Measurements from ENCODE around the gene ULK3.
A peak's percentile ranks its signal among the peaks of the same experiment; 100 is the strongest.

ULK3 gene

DNA sequence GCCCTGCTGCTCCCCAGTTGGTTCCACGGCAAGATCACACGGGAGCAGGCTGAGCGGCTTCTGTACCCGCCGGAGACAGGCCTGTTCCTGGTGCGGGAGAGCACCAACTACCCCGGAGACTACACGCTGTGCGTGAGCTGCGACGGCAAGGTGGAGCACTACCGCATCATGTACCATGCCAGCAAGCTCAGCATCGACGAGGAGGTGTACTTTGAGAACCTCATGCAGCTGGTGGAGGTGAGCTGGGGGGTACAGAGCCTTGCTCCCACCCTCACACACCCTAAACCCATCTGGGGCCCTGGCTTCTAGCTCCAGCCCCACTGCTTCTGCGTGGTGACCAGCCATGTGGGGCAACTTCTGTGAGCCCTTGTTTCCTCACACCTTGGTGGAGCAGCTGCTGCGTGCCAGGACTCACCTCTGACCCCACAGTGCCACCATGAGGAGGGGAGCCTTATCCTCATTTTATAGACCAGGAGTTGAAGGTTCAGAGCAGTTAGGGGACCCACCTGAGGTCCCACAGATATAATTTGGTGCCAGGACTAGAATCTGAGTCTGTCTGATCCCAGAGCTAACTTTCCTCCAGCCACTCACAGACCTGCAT is 43.6 kb downstream of the ULK3 start:
- DNase-seq: peak in 1 of 4 experiments; percentile 27

DNA sequence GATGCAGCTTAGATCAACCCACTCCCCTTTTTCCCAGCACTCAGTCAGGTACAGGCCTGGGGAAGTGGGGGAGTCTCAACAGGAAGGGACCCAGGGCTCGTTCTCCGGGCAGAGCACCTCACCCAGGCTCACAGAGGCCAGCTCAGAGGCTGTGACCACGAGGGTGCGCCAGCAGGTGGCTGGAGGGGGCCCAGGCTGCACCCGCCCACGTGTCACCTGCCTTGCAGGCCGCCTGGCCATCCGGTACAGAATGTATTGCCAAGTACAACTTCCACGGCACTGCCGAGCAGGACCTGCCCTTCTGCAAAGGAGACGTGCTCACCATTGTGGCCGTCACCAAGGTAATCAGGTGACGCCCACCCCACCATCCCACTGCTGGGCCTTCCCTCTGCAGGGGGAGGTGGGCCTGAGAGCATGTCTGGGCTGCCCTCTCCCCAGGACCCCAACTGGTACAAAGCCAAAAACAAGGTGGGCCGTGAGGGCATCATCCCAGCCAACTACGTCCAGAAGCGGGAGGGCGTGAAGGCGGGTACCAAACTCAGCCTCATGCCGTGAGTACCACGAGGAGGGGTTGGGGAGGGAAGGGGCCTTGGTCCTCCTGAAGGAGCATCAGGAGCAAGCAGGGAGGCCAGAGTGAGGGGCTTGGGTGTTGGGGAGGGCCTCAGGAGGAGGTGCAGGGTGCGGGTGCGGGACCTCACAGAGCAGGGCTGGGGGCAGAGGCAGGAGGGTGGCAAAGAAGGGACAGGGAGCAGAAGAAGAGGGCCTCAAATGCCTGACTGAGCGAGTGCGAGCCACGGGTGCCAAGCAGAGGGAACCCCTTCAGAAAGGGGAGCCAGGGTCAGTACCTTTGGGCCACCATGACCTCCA is 44.3 kb downstream of the ULK3 start:
- no peak for DNase-seq

DNA sequence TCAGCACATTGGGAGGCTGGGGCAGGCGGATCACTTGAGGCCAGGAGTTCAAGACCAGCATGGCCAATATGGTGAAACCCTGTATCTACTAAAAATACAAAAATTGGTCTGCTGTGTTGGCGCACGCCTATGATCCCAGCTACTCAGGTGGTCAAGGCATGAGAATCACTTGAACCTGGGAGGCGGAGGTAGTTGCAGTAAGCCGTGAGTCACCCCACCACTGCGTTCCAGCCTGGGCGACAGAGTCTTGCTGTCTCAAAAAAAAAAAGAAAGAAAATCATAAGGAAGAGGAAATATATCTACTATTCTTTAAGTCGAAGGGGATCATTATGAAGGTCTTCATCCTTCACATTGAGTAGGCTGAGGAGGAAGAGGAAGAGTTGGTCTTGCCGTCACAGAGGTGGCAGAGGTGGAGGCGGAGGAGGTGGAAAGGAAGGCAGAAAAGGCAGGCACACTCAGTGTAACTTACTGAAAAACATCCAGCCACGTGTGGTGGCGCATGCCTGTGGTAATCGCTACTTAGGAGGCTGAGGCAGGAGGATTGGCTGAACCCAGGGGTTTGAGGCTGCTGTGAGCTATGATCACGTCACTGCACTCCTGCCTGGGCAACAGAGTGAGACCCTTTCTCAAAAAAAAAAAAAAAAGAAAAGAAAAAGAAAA is 46.9 kb downstream of the ULK3 start:
- peak in 2 of 4 experiments; percentile 28 to 34 for DNase-seq

DNA sequence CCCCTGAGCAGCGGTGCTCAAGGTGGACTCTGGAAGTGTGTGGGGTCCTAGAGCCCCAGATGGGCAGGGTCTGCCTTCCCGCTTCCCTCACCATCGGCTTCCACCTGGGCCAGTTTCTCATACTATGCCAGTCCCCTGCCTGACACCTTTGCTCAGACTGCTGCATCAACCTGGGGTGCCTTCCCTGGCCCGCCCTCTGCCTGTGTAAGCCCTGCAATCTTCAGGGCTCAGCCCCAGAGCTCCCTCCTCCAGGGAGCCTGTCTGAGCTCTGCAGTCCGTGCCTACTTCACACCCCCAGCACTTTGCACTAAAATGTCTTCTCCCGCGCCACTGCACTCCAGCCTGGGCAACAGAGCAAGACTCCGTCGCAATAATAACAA is 48.0 kb downstream of the ULK3 start:
- no peak for DNase-seq

DNA sequence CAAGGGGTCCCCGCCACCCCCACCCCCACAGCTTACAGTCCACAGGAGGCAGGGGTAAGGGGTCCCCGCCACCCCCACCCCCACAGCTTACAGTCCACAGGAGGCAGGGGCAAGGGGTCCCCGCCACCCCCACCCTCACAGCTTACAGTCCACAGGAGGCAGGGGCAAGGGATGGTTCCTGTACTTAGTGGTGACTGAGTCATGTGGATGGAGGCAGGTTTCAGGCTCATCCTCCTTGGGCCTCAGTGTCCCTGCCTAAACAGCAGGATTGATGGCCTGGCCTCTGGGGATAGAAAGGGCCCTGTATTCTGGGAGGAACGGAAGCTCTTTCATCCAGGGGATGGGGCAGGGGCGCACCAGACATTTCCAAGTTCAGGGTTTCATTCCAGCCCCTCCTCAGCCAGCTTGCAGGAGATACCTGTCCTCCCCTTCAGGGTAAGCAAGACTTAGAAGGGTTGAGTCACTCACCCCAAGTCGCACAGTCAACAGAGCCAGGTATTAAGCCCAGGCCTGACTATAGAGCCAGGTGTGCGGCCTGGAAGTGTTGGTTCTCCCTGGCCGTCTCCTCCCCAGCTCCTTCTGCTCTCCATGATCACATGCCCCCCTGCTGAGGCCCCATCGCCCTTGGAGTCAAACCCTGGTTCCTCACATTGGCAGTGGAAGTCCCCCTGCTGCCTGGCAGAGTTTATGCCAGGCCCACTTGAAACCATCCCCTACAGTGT is 48.5 kb downstream of the ULK3 start:
- DNase-seq: no peak

DNA sequence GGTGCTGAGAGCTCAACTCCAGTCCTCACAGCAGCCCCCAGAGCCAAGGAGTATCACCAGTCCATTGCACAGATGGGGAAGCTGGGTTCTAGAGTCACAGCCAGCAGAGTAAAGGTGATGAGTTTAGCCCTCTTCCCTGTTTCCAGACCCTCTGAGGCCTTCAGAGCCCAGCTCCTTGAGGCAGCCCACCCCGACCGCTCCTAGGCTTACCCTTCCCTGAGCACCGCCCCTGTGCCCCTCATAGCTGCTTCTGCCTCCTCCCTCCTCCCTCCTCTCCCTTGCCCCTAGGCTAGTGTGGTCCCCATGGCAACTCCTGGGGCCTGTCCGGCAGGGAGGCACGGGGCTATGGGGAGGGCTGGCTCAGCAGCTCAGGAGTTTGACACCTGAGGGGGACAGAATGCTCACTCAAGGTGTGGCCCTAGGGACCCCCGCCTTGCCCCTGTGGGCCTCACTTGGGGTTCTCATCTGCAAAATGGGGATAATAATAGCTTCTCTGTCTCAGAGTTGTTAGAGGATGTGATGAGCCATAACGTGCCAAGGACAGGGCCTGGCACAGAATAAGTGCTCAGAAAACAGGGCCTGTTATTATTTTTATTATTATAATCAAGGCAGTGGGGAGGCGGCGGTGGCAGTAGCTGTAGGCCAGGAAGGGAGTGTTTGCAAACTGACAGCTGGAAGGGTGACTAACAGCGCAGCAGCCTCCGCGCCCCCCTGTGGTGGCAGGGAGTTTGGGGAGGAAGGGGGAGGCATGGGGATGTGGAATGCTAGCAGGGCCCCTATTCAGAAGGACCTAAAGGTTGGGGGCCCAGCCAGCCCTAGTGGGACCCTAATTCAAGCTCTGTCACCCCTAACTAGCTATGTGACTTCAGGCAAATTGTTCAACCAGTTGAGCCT is 49.6 kb downstream of the ULK3 start:
- peak; percentile 58 to 83 (median 64) for DNase-seq

DNA sequence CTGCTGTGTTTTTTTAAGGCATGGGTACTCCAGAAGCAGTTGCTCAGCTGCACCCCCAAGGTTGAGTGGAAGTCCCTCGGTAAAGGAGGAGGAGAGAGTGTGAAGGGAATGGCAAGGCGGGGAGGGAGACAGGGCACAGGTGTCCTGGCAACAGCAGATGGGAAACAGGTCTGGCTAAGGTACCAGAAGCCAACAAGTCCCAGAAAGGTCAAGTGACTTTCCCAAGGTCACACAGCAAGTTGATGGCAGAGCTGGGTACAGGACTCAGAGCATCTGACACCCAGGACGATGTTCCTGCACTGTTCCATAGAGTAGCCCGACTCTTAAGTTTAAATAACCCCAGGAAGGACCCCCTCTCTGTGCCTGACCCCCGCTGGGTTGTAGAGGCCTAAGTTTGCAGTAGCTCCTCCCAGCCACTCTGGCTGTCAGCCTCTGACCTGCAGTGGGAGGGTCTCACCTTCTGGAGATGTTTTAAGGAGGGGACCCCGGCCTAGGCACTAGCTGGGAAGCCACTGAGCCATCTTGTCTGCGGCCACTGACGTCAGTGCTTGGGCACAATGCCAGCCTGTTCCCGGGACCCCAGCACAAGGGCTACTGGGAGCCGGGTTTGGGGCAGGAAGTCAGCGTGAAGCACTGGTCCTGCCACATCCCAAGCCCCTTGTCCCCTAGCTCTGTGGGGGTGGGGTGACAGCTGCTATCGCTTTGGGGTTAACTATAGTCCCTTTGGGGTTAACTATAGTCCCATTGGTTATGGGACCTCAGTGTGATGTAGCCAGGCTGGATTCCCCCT is 50.5 kb downstream of the ULK3 start:
- peak in 1 of 4 experiments; percentile 32 for DNase-seq

DNA sequence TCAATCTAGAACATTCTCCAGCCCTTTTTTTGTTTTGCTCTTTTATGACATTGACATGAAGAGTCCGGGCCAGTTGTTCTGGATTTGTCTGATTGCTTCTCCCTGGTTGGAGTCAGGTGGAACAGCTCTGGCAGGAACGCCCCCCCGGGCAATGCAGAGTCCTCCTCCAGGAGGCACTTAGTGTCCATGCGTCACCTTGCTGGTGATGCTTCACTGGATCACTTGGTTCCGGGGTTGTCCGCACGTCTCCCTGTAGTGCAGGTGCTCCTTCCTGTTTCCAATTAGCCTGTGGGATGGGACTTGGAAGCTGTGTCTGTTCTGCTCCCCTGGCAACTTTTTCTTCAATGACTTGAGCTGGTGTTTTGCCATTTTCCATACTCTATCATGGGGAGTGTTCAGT is 51.3 kb downstream of the ULK3 start:
- no peak for DNase-seq

DNA sequence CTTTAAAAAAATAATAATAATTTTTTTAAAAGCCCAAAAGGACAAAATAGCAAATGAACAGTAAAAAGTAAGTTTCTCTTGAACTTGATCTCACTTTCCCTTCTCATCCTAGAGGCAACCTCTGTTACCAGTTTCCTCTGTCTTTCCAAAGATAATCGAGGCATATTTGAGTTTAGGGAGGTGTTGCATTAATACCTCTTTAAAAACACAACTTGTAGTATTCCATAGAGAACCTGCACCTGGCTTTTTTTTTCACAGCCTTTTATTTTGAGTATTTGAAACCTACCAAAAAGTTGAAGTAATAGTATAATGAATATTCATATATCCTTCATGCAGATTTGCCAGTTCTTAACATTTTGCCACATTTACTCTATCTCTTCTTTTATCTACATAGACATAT is 51.9 kb downstream of the ULK3 start:
- no peak for DNase-seq

DNA sequence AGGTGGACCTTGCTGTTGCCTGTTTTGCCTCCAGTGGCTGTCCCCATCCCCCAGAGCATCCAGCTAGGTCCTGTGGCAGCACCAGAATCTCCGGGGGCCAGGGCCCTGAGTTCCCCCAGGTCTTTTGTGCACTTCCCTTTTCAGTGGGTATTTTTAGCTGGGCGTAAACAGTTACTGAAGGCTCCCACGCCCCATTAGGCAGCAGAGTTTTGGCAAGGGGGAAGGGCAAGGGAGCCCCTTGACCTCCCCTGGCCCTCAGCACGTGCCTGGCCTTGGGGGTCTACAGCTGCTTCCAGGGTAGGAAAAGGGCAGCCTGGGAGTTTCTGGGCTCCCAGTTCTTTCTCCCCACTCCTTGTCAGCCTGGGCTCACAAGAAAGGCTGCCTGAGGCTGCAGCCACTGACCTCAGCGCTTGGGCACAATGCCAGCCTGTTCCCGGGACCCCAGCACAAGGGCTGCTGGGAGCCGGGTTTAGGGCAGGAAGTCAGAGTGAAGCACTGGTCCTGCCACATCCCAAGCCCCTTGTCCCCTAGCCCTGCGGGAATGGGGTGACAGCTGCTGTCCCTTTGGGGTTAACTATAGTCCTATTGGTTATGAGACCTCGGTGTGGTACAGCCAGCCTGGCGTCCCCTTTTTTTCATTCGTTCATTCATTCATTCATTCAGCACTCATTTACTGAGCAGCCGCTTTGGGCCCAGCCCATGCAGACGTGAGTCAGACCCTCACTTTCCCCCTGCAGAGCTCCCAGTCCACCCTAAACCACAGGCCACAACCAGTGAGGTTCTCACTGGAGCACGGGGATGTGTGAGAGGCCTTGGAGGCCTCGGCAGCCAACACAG is 52.7 kb downstream of the ULK3 start:
- peak; percentile 85 to 91 (median 88) for DNase-seq

DNA sequence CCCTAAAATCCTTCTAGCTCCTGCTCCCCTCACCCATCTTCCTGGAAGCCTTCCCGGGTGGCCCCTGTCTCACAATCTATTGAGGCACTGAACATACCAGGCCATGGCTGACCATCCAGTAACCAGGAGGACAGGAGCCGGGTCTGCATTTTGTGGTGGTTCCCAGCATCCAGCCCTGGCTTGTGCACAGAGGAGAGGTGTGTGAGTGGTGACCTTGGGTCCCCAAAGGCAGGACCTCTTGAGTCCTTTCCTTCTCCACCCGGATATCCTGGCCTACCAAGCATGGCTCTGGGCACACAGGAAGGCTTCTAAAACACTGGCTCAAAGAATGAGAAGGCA is 53.2 kb downstream of the ULK3 start:
- no peak for DNase-seq

DNA sequence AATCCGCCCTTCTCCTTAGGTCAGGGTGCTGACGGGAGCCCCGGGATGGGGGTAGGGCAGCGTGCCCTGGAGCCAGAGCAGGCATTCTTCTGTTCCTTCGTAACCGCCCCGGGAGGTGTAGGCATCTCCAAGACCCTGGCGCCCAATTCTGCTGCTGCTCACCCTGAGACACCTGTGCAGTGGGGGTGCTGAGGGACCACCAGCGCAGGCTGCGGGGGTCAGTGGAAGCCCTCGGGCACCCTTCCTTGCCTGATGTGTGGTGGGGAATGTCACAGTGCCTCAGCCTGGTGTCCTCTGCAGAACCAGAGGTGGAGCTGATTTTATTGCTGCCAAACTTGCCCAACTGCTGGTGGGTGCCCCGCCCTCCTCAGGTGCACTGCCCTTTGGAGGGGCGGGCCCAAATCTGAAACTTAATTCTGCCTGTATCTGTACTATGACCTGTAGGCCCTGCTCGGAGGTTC is 53.8 kb downstream of the ULK3 start:
- DNase-seq: no peak

DNA sequence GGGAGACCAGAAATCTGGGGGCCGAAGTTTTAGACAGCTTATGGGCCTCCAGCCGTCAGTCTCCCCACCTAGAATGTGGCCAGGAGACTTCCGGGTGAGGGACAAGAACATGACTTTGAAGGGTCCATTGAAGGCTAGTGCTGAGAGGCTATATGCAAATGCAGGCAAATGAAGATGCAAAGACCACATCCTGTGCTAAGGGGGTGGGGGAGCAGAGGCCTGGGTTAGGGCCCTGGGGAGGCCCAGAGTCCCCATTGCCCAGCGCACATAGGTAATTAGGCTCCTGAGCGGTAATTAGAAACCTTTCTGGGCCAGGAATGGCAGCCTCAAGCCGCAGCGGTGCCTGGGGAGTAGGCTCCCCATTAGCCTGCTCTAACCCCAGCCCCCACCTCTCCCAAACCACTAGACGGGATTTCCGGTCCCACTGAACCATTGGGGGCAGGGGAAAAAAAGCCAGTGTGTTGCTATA is 54.2 kb downstream of the ULK3 start:
- peak in 2 of 4 experiments; percentile 33 to 48 for DNase-seq

DNA sequence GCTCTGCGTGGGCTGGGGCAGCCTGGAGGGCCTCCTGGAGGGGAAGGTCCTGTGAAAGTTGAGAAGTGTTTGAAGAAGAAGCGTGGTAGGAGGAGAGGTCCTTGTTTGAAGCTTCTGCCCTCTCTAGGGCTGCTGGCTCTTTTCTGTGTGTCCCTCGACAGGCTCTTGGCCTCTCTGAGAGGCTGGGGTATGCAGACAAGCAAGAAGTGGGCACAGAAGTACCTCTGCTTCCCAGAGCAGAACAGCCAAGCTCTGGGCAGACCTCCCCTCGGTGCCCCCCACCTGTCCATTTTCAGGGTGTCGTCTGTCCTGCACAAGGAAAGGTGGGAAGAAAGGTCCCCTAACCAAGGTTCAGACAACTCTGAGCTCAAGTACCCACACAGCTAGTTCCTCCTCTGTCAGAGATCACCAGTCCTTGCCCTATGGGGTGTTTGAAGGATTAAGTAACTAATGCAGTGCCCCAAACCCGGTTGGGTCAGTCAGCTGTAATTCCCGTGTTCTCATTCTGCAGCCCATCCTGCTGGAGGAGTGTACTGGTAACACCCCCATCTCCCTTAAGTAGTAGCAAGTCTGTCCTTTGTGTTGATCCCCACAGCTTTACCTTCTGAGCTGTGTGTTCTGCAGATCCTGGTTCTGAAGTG is 54.8 kb downstream of the ULK3 start:
- DNase-seq: peak; percentile 70 to 85 (median 84)

DNA sequence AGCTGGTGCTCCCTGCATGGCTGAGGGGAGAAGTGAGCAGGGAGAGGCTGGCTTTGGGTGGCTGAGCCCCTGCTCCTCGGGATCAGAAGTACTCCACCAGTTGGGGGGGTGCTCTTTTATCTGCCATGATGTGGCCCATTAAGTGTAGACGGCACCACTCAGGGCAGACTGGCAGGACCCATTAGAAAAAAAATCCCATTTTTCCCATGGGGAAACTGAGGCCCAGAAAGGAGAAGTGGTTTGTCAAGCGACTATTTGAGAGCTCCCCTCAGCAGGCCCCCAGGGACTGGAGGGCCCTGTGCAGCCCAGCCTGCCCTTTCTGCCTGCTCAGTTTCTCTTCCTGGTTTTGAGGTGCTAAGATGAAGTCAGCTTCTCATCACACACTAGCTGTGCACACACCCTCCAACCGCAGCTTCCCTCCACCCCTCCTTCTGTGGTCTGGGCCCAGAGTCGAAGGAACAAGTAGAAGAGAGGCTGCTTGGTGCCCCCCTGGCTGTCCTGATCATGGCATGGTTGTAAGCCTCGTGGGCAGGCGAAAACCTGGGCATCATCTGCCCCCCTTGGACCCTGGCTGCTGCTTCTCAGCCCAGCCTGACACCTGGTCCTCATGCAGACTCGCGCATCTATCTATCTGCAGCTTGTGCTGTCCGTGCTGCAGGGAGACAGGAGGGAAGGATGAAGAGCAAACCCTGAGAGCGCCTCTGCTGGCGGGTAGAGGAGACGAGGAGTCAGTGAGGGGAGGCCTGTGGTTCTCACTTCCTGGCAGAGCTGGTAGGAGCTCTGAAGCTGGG is 55.5 kb downstream of the ULK3 start:
- peak; percentile 92 to 97 (median 95) for DNase-seq

DNA sequence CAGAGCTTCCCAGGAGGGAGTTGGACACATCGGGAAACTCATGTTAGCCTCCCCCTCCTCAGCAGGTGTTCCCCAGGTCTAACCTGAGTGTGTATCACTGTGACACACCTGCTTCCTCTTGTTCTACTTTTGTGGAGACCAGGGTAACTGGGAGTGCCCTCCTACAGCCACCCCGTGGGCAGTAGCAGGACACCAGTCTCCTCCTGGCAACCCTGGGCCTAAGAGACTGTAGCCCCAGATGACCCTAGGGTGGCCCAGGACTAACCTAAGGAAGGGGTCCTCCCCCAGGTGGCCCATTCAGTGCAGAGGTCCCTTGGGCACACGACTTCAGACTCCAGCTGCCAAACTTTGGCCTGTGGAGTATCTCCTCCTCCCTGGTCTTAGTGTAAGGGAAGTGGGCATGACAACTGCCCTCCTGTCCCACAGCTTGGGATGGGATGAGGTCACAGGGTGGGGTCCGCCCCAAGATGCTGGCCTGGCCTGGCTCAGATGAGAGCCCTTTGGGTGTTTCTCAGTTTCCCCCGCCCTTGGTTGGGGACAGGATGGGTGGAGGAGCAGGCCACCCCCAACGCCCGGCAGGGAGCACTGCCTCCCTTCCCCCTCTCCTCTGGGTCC is 56.3 kb downstream of the ULK3 start:
- peak; percentile 52 to 74 (median 70) for DNase-seq
